HEK293 (cell line): ENCODE data around the gene WNT9B.
A peak's percentile ranks its signal among the peaks of the same experiment; 100 is the strongest.

ENCODE experiments used
- AEBP2 ChIP-seq: fragments of 450-650 bp; formaldehyde crosslinking; IDR thresholded peaks from 2 replicates; pipeline ENCODE4 v1.5.1; 2016; ENCODE audit warnings: missing biosample characterization, missing genetic modification characterization, borderline replicate concordance
- MEIS1 ChIP-seq: sonication (generic); formaldehyde crosslinking; IDR thresholded peaks from 2 replicates; pipeline ENCODE4 v1.8.1; 2022; ENCODE audit warnings: missing genetic modification reagents, mild to moderate bottlenecking, borderline replicate concordance
- PBX3 ChIP-seq: sonication (generic); formaldehyde crosslinking; IDR thresholded peaks from 2 replicates; pipeline ENCODE4 v1.8.1; 2022; ENCODE audit warnings: mild to moderate bottlenecking, moderate library complexity, missing genetic modification reagents
- PRDM1 ChIP-seq: fragments of 450-650 bp; formaldehyde crosslinking; IDR thresholded peaks from 2 replicates; pipeline ENCODE4; 2016; ENCODE audit warnings: missing biosample characterization, missing genetic modification characterization
- PRDM2 ChIP-seq: fragments of 450-650 bp; formaldehyde crosslinking; IDR thresholded peaks from 2 replicates; pipeline ENCODE4 v1.5.1; 2016; ENCODE audit warnings: missing biosample characterization, missing genetic modification characterization, borderline replicate concordance
- SETDB1 ChIP-seq: IDR thresholded peaks from one replicate; pipeline ENCODE4 v1.6.1; 2017; ENCODE audit warnings: mild to moderate bottlenecking, low read length, moderate library complexity, mixed read lengths; ENCODE audit not compliant: insufficient read length
- SP7 ChIP-seq: fragments of 450-650 bp; formaldehyde crosslinking; IDR thresholded peaks from 2 replicates; pipeline ENCODE4 v1.5.1; 2016; ENCODE audit warnings: missing biosample characterization, missing genetic modification characterization
- ZBTB6 ChIP-seq: fragments of 450-650 bp; formaldehyde crosslinking; IDR thresholded peaks from 2 replicates; pipeline ENCODE4 v1.5.1; 2017; ENCODE audit warnings: missing biosample characterization, missing genetic modification characterization
- ZFP41 ChIP-seq: fragments of 450-650 bp; formaldehyde crosslinking; IDR thresholded peaks from 2 replicates; pipeline ENCODE4 v1.5.1; 2016; ENCODE audit warnings: missing biosample characterization, missing genetic modification characterization, borderline replicate concordance
- ZNF133 ChIP-seq: fragments of 450-650 bp; formaldehyde crosslinking; IDR thresholded peaks from 2 replicates; pipeline ENCODE4 v1.5.1; 2016; ENCODE audit warnings: missing biosample characterization, missing genetic modification characterization
- ZNF138 ChIP-seq: fragments of 450-650 bp; formaldehyde crosslinking; IDR thresholded peaks from 2 replicates; pipeline ENCODE4 v1.5.1; 2016; ENCODE audit warnings: missing biosample characterization, missing genetic modification characterization, borderline replicate concordance
- ZNF157 ChIP-seq: fragments of 450-650 bp; formaldehyde crosslinking; IDR thresholded peaks from 2 replicates; pipeline ENCODE4 v1.5.1; 2016; ENCODE audit warnings: missing biosample characterization, missing genetic modification characterization
- ZNF169 ChIP-seq: fragments of 450-650 bp; formaldehyde crosslinking; IDR thresholded peaks from 2 replicates; pipeline ENCODE4 v1.5.1; 2016; ENCODE audit warnings: missing biosample characterization, missing genetic modification characterization
- ZNF221 ChIP-seq: fragments of 450-650 bp; formaldehyde crosslinking; IDR thresholded peaks from 2 replicates; pipeline ENCODE4 v1.5.1; 2017; ENCODE audit warnings: missing biosample characterization, missing genetic modification characterization, borderline replicate concordance
- ZNF449 ChIP-seq: fragments of 450-650 bp; formaldehyde crosslinking; IDR thresholded peaks from 2 replicates; pipeline ENCODE4 v1.5.1; 2017; ENCODE audit warnings: missing biosample characterization, mild to moderate bottlenecking, missing genetic modification characterization, moderate library complexity
- ZNF510 ChIP-seq: fragments of 450-650 bp; formaldehyde crosslinking; IDR thresholded peaks from 2 replicates; pipeline ENCODE4 v1.5.1; 2018; ENCODE audit warnings: mild to moderate bottlenecking, missing genetic modification characterization, missing biosample characterization; ENCODE audit not compliant: insufficient replicate concordance
- ZNF560 ChIP-seq: fragments of 450-650 bp; formaldehyde crosslinking; IDR thresholded peaks from 2 replicates; pipeline ENCODE4 v1.5.1; 2017; ENCODE audit warnings: missing biosample characterization, missing genetic modification characterization, borderline replicate concordance
- ZNF571 ChIP-seq: fragments of 450-650 bp; formaldehyde crosslinking; IDR thresholded peaks from 2 replicates; pipeline ENCODE4 v1.5.0; 2017; ENCODE audit warnings: missing biosample characterization, missing genetic modification characterization
- ZNF670 ChIP-seq: fragments of 450-650 bp; formaldehyde crosslinking; IDR thresholded peaks from 2 replicates; pipeline ENCODE4 v1.5.1; 2016; ENCODE audit warnings: missing biosample characterization, missing genetic modification characterization, low read depth
- ZNF677 ChIP-seq: fragments of 450-650 bp; IDR thresholded peaks from 2 replicates; pipeline ENCODE4 v1.5.0; 2018; ENCODE audit warnings: missing biosample characterization, mild to moderate bottlenecking, missing genetic modification characterization, moderate library complexity
- ZNF701 ChIP-seq: fragments of 450-650 bp; formaldehyde crosslinking; IDR thresholded peaks from 2 replicates; pipeline ENCODE4 v1.5.1; 2016; ENCODE audit warnings: missing biosample characterization, missing genetic modification characterization
- ZNF704 ChIP-seq: fragments of 450-650 bp; formaldehyde crosslinking; IDR thresholded peaks from 2 replicates; pipeline ENCODE4 v1.5.1; 2016; ENCODE audit warnings: missing biosample characterization, missing genetic modification characterization
- ZNF747 ChIP-seq: fragments of 450-650 bp; formaldehyde crosslinking; IDR thresholded peaks from 2 replicates; pipeline ENCODE4 v1.5.1; 2016; ENCODE audit warnings: missing biosample characterization, missing genetic modification characterization
- ZNF792 ChIP-seq: fragments of 450-650 bp; formaldehyde crosslinking; IDR thresholded peaks from 2 replicates; pipeline ENCODE4 v1.5.1; 2016; ENCODE audit warnings: missing biosample characterization, missing genetic modification characterization
- ZSCAN5A ChIP-seq: fragments of 450-650 bp; formaldehyde crosslinking; IDR thresholded peaks from 2 replicates; pipeline ENCODE4 v1.5.1; 2016; ENCODE audit warnings: missing biosample characterization, missing genetic modification characterization

WNT9B gene

GRCh38 chr17:46922804-46923635 is 71.6 kb downstream of the WNT9B start, which contains the start of gene GOSR2 (continued):
- no peak for TF ChIP-seq ZNF677
- TF ChIP-seq ZNF138 (tag by site-specific recombination): no peak
- TF ChIP-seq PRDM2: no peak
- TF ChIP-seq ZNF221 (tag by site-specific recombination): peak; percentile 22; the same call in 1 of the 2 replicates
- TF ChIP-seq ZNF747: no peak
- TF ChIP-seq ZSCAN5A (tag by site-specific recombination): no peak
- peak; percentile 63; the same call in 1 of the 2 replicates for TF ChIP-seq ZBTB6
- TF ChIP-seq SETDB1: no peak
- TF ChIP-seq PBX3 (CRISPR knock-in tag): peak; percentile 81
- no peak for TF ChIP-seq ZNF449
- TF ChIP-seq ZNF510 (tag by site-specific recombination): no peak
- 0 out of 2 replicates have a peak, but pooled peaks have one; percentile 13 for TF ChIP-seq ZNF704 (tag by site-specific recombination)
- TF ChIP-seq PRDM1: no peak
- TF ChIP-seq ZNF670 (tag by site-specific recombination): no peak
- TF ChIP-seq ZFP41 (tag by site-specific recombination): no peak
- no peak for TF ChIP-seq ZNF157 (tag by site-specific recombination)
- TF ChIP-seq ZNF792 (tag by site-specific recombination): no peak
- TF ChIP-seq ZNF169 (tag by site-specific recombination): no peak
- no peak for TF ChIP-seq MEIS1 (CRISPR knock-in tag)
- peak; percentile 92 for TF ChIP-seq SP7
- TF ChIP-seq AEBP2: no peak
- no peak for TF ChIP-seq ZNF571 (tag by site-specific recombination)
- no peak for TF ChIP-seq ZNF133 (tag by site-specific recombination)
- TF ChIP-seq ZNF701 (tag by site-specific recombination): no peak
- no peak for TF ChIP-seq ZNF560
